ENCODE data around the gene SEC14L6. TPM values are rescaled to one million over a fixed set of nuclear protein-coding genes. Genes with fewer than 3 reads are reported as not detected.

Gene SEC14L6
- total RNA-seq, 4 donors from 2014 or later, result 0.21 to 3.3 (median 0.94) TPM

- 95% methylated on average over 4 of the region's 4 CpGs for WGBS, 2 donors
- no peaks in the 10 kb centered on the region for H3K36me3 ChIP-seq
- TF ChIP-seq POLR2A (IDR thresholded peaks at IDR 0.05) (no peak), EP300 (IDR thresholded peaks at IDR 0.05) (no peak)
- TF ChIP-seq, protein P1, sequence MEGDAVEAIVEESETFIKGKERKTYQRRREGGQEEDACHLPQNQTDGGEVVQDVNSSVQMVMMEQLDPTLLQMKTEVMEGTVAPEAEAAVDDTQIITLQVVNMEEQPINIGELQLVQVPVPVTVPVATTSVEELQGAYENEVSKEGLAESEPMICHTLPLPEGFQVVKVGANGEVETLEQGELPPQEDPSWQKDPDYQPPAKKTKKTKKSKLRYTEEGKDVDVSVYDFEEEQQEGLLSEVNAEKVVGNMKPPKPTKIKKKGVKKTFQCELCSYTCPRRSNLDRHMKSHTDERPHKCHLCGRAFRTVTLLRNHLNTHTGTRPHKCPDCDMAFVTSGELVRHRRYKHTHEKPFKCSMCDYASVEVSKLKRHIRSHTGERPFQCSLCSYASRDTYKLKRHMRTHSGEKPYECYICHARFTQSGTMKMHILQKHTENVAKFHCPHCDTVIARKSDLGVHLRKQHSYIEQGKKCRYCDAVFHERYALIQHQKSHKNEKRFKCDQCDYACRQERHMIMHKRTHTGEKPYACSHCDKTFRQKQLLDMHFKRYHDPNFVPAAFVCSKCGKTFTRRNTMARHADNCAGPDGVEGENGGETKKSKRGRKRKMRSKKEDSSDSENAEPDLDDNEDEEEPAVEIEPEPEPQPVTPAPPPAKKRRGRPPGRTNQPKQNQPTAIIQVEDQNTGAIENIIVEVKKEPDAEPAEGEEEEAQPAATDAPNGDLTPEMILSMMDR (IDR thresholded peaks at IDR 0.05), result no peak
- H3K9me3 ChIP-seq, result no peaks in the 10 kb centered on the region
- H3K27ac ChIP-seq, result no peak overlapping the region
- H3K27me3 ChIP-seq, result peaks cover 0 to 4% of the 10 kb centered on the region in 2 donors
- no peak for DNase-seq (ENCODE audit: low spot score in 2 of 2)
- no peaks in the 10 kb centered on the region for H3K4me1 ChIP-seq
- H3K4me3 ChIP-seq, result no peak overlapping the region
Measured at GRCh38 chr22:30474121-30474520, 72.4 kb downstream of the SEC14L6 start.

DNA sequence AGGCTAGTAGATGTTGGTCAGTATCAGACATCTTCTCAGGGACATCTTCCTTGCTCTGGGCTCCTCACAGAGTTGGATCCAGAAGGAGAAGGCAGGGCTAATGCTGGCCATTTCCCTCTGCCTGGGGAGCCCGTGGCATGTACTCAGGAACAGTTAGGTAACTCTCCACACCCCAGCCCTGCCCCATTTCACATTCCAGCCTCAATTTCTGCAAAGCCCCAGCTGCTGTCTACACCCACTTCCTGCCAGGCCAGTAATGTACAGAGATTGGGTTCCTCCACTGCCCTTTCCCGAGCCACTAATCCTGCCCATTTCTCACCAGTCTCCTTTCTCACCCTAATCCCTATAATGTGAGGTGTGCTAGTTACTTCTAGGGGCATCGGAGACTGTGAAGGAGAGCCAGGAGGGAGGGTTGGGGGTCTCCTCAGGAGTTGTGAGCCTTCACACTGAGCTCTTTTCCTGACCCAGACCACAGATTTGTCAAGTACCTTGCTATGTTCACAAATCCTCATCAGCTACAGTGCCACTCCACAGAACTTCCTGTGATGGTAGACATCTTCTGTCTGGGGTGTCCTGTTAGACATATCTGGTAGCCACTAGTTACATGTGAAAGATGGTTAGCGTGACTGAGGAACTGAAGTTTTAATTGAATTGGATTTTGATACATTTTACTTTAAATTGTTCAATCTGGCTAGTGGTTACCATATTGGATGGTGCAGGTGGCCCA lies 73.4 kb downstream of the SEC14L6 start:
- H3K27me3 ChIP-seq, result peaks cover 0 to 4% of the 10 kb centered on the region in 2 donors
- no peak overlapping the region for H3K27ac ChIP-seq
- no peak for DNase-seq (ENCODE audit: low spot score in 2 of 2)
- H3K4me1 ChIP-seq, result no peaks in the 10 kb centered on the region
- H3K4me3 ChIP-seq, result no peak overlapping the region
- H3K36me3 ChIP-seq, result no peaks in the 10 kb centered on the region
- TF ChIP-seq EP300 (IDR thresholded peaks at IDR 0.05), result no peak
- TF ChIP-seq, protein P1 (IDR thresholded peaks at IDR 0.05), result no peak
- no peak for TF ChIP-seq POLR2A (IDR thresholded peaks at IDR 0.05)
- WGBS, 2 donors, result 71 to 75% methylated on average over 4 of the region's 4 CpGs
- no peaks in the 10 kb centered on the region for H3K9me3 ChIP-seq

Other genes starting within 250 kb of the SEC14L6 start
- 10 to 100 TPM; 46.8 to 63.9 (median 52.1) TPM for gene TBC1D10A, start 219.8 kb downstream of the SEC14L6 start, total RNA-seq
- 10 to 100 TPM; 76.2 to 98.1 (median 91.7) TPM for gene SF3A1, start 189.8 kb downstream of the SEC14L6 start, total RNA-seq
- gene CCDC157, start 189.7 kb downstream of the SEC14L6 start, total RNA-seq, result 10 to 100 TPM in 1 of 4 donors, 1 to 10 TPM in 3; 1.0 to 10.5 (median 5.2) TPM
- gene RNF215, start 159.3 kb downstream of the SEC14L6 start, total RNA-seq, result 10 to 100 TPM; 19.9 to 42.4 (median 25.2) TPM
- 10 to 100 TPM; 10.0 to 29.1 (median 12.4) TPM for gene SEC14L2, start 149.7 kb downstream of the SEC14L6 start, total RNA-seq
- 10 to 100 TPM in 2 of 4 donors, 1 to 10 TPM in 2; 2.2 to 12.7 (median 7.3) TPM for gene MTFP1, start 121.0 kb downstream of the SEC14L6 start, total RNA-seq
- not detected for gene SEC14L3, start 74.7 kb downstream of the SEC14L6 start, total RNA-seq
- under 1 TPM in 1 of 4 donors, not detected in 3; 0.30 TPM for gene SEC14L4, start 41.0 kb downstream of the SEC14L6 start, total RNA-seq
- 10 to 100 TPM; 17.4 to 22.2 (median 18.8) TPM for gene GAL3ST1, start 27.9 kb upstream of the SEC14L6 start, total RNA-seq
- gene PES1, start 45.2 kb upstream of the SEC14L6 start, total RNA-seq, result 10 to 100 TPM; 53.9 to 74.7 (median 70.3) TPM
- gene TCN2, start 60.4 kb upstream of the SEC14L6 start, total RNA-seq, result 10 to 100 TPM; 38.2 to 56.1 (median 43.8) TPM
- gene SLC35E4, start 89.0 kb upstream of the SEC14L6 start, total RNA-seq, result 10 to 100 TPM in 1 of 4 donors, 1 to 10 TPM in 3; 6.1 to 15.0 (median 7.3) TPM
- gene DUSP18, start 121.1 kb upstream of the SEC14L6 start, total RNA-seq, result 10 to 100 TPM in 3 of 4 donors, 1 to 10 TPM in 1; 8.8 to 12.0 (median 10.4) TPM
- gene OSBP2, start 148.1 kb upstream of the SEC14L6 start, total RNA-seq, result 1 to 10 TPM in 3 of 4 donors, under 1 TPM in 1; 0.66 to 2.4 (median 1.6) TPM